Neural progenitor cell (in vitro differentiated cells): ENCODE data around the gene ITGA1. TPM values are rescaled to one million over a fixed set of nuclear protein-coding genes. Genes with fewer than 3 reads are reported as not detected.

Experiments used
- DNase-seq: peaks from one replicate; pipeline ENCODE4 v3.0.0-alpha.2; 2016; ENCODE audit warnings: low spot score
- H2AFZ ChIP-seq: fragments of 200-600 bp; sonication (generic); replicated peaks from 2 replicates; pipeline ENCODE4 v1.6.1; 2016; ENCODE audit warnings: antibody characterized with exemption
- H3F3A ChIP-seq: fragments of 200-600 bp; sonication (generic); 2 replicates; pipeline ENCODE4 v1.6.1; 2016; ENCODE audit warnings: antibody characterized with exemption, low read depth
- H3K27ac ChIP-seq: fragments of 200-600 bp; sonication (generic); 2 replicates; pipeline ENCODE4 v1.5.1; 2016; ENCODE audit warnings: mild to moderate bottlenecking
- H3K27me3 ChIP-seq: fragments of 200-600 bp; sonication (generic); 2 replicates; pipeline ENCODE4 v1.6.1; 2016; ENCODE audit warnings: mild to moderate bottlenecking, moderate library complexity
- H3K36me3 ChIP-seq: fragments of 200-600 bp; sonication (generic); 2 replicates; pipeline ENCODE4 v1.5.1; 2016
- H3K4me1 ChIP-seq: fragments of 200-600 bp; sonication (generic); 2 replicates; pipeline ENCODE4 v1.6.1; 2016; ENCODE audit warnings: mixed run types
- H3K4me2 ChIP-seq: fragments of 200-600 bp; sonication (generic); 2 replicates; pipeline ENCODE4 v1.6.1; 2016
- H3K4me3 ChIP-seq: fragments of 200-600 bp; sonication (generic); 2 replicates; pipeline ENCODE4 v1.5.1; 2016
- H3K79me2 ChIP-seq: fragments of 200-600 bp; sonication (generic); 2 replicates; pipeline ENCODE4 v1.6.1; 2016; ENCODE audit warnings: low read depth
- H3K9ac ChIP-seq: fragments of 200-600 bp; sonication (generic); 2 replicates; pipeline ENCODE4 v1.6.1; 2016
- H3K9me3 ChIP-seq: fragments of 200-600 bp; sonication (generic); 2 replicates; pipeline ENCODE4 v1.5.1; 2016; ENCODE audit warnings: low read depth
- H4K20me1 ChIP-seq: fragments of 200-600 bp; sonication (generic); 2 replicates; pipeline ENCODE4 v1.6.1; 2016; ENCODE audit warnings: low read depth
- H3K27ac Mint-ChIP-seq: 3 replicates; pipeline ENCODE4 v1.8.0; 2021; ENCODE audit warnings: mixed read lengths
- H3K27me3 Mint-ChIP-seq: 2 replicates; pipeline ENCODE4 v1.8.0; 2022; ENCODE audit warnings: low read depth, mild to moderate bottlenecking, inconsistent platforms, moderate library complexity, mixed read lengths; ENCODE audit not compliant: insufficient read depth
- H3K36me3 Mint-ChIP-seq: 3 replicates; pipeline ENCODE4 v1.8.0; 2021; ENCODE audit warnings: mixed read lengths
- H3K4me1 Mint-ChIP-seq: 3 replicates; pipeline ENCODE4 v1.8.0; 2021; ENCODE audit warnings: mixed read lengths
- H3K4me3 Mint-ChIP-seq: 3 replicates; pipeline ENCODE4 v1.8.0; 2021; ENCODE audit warnings: mild to moderate bottlenecking, moderate library complexity, mixed read lengths
- H3K9me3 Mint-ChIP-seq: 3 replicates; pipeline ENCODE4 v1.8.0; 2020; ENCODE audit warnings: mixed read lengths
- EZH2 ChIP-seq: fragments of 200-600 bp; sonication (generic); IDR thresholded peaks from 2 replicates; pipeline ENCODE4 v1.6.1; 2017; ENCODE audit warnings: antibody characterized with exemption, mild to moderate bottlenecking, moderate library complexity
- EZH2phosphoT487 ChIP-seq: fragments of 200-600 bp; sonication (generic); IDR thresholded peaks from 2 replicates; pipeline ENCODE4 v1.6.1; 2017; ENCODE audit warnings: antibody characterized with exemption
- total RNA-seq: library from RNA; depleted of rRNA; stranded (reverse); fragments of >200 nt; gene quantifications from 2 replicates; pipeline ENCODE4 v1.2.3, GENCODE V29; 2015; ENCODE audit warnings: low replicate concordance
- TF ChIP-seq, protein P1 (sequence below): fragments of 200-600 bp; sonication (generic); IDR thresholded peaks from 2 replicates; pipeline ENCODE4 v1.5.1; 2017; ENCODE audit warnings: antibody characterized with exemption, mild to moderate bottlenecking

The ITGA1 gene
- total RNA-seq, 1 donor from 2014 or later, result 2.2 TPM

DNA sequence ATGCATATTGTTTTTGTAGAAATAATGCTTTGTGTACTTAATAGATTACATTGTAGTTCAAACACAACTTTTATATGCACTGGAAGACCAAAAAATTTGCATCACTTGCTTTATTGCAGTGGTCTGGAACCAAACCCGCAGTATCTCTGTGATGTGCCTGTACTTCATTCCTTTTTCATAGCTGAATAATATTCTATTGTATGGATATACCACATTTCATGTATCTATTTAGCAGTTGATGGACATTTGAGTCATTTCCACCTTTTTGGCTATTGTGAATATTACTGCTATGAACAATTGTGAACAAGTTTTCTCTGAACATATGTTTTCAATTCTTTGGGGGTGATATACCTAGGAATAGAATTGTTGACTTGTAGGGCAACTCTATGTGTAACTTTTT is 40.1 kb downstream of the ITGA1 start:
- Mint-ChIP-seq H3K36me3 (no peaks in the 10 kb centered on the region), H3K4me3 (no peak overlapping the region), H3K27ac (no peak overlapping the region), H3K27me3 (no peaks in the 10 kb centered on the region), H3K9me3 (peaks cover 10% of the 10 kb centered on the region), H3K4me1 (no peaks in the 10 kb centered on the region)
- no peak overlapping the region for H3K4me3 ChIP-seq
- no peaks in the 10 kb centered on the region for H3K4me1 ChIP-seq
- no peaks in the 10 kb centered on the region for H3K79me2 ChIP-seq
- no peaks in the 10 kb centered on the region for H3K36me3 ChIP-seq
- DNase-seq, result no peak
- no peak overlapping the region for H3K9ac ChIP-seq
- H3F3A ChIP-seq, result no peaks in the 10 kb centered on the region
- H3K27me3 ChIP-seq, result no peaks in the 10 kb centered on the region
- no peak overlapping the region for H3K4me2 ChIP-seq
- no peak overlapping the region for H3K27ac ChIP-seq
- TF ChIP-seq, protein P1, sequence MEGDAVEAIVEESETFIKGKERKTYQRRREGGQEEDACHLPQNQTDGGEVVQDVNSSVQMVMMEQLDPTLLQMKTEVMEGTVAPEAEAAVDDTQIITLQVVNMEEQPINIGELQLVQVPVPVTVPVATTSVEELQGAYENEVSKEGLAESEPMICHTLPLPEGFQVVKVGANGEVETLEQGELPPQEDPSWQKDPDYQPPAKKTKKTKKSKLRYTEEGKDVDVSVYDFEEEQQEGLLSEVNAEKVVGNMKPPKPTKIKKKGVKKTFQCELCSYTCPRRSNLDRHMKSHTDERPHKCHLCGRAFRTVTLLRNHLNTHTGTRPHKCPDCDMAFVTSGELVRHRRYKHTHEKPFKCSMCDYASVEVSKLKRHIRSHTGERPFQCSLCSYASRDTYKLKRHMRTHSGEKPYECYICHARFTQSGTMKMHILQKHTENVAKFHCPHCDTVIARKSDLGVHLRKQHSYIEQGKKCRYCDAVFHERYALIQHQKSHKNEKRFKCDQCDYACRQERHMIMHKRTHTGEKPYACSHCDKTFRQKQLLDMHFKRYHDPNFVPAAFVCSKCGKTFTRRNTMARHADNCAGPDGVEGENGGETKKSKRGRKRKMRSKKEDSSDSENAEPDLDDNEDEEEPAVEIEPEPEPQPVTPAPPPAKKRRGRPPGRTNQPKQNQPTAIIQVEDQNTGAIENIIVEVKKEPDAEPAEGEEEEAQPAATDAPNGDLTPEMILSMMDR, result no peak
- TF ChIP-seq EZH2phosphoT487 (no peak), EZH2 (no peak)
- no peak overlapping the region for H2AFZ ChIP-seq
- H4K20me1 ChIP-seq, result no peaks in the 10 kb centered on the region
- H3K9me3 ChIP-seq, result no peaks in the 10 kb centered on the region

GRCh38 chr5:52829664-52830063 is 41.9 kb downstream of the ITGA1 start:
- Histone ChIP-seq H2AFZ (no peak overlapping the region), H3K4me1 (no peaks in the 10 kb centered on the region), H3K36me3 (no peaks in the 10 kb centered on the region), H4K20me1 (no peaks in the 10 kb centered on the region), H3F3A (no peaks in the 10 kb centered on the region), H3K4me3 (no peak overlapping the region), H3K27ac (no peak overlapping the region), H3K27me3 (no peaks in the 10 kb centered on the region), H3K4me2 (no peak overlapping the region), H3K9ac (no peak overlapping the region), H3K79me2 (no peaks in the 10 kb centered on the region), H3K9me3 (no peaks in the 10 kb centered on the region)
- no peaks in the 10 kb centered on the region for H3K4me1 Mint-ChIP-seq
- no peak for DNase-seq
- TF ChIP-seq, protein P1, result no peak
- no peak for TF ChIP-seq EZH2phosphoT487
- no peak for TF ChIP-seq EZH2
- H3K4me3 Mint-ChIP-seq, result no peak overlapping the region
- no peak overlapping the region for H3K27ac Mint-ChIP-seq
- H3K9me3 Mint-ChIP-seq, result peaks cover 10% of the 10 kb centered on the region
- H3K27me3 Mint-ChIP-seq, result no peaks in the 10 kb centered on the region
- no peaks in the 10 kb centered on the region for H3K36me3 Mint-ChIP-seq

DNA sequence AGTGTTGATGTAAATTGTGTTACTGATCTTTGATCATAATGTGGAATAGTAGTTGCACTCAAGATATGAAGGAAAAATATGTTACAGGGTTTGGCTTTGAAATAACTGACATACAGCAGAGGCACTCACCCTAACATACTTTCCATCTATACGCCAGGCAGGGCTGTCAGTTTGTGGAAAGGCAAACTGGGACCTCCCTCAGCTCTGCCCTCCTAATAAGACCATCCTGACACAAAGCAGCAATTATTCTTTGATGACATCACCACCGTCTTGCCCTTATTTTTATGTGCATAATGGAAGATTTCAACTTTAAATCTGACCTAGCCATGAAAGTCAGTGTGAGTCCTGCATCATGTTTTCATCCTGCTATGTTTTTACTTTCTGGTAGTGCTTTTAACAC is 42.9 kb downstream of the ITGA1 start:
- Mint-ChIP-seq H3K27ac (no peak overlapping the region), H3K4me3 (no peak overlapping the region), H3K27me3 (no peaks in the 10 kb centered on the region), H3K9me3 (peaks cover 10% of the 10 kb centered on the region), H3K4me1 (no peaks in the 10 kb centered on the region), H3K36me3 (no peaks in the 10 kb centered on the region)
- Histone ChIP-seq H3K27ac (no peak overlapping the region), H3K4me3 (no peak overlapping the region), H3F3A (no peaks in the 10 kb centered on the region), H3K27me3 (no peaks in the 10 kb centered on the region), H3K36me3 (no peaks in the 10 kb centered on the region), H3K4me2 (no peak overlapping the region), H3K9me3 (no peaks in the 10 kb centered on the region), H3K9ac (no peak overlapping the region), H3K4me1 (no peaks in the 10 kb centered on the region), H2AFZ (no peak overlapping the region), H4K20me1 (no peaks in the 10 kb centered on the region), H3K79me2 (no peaks in the 10 kb centered on the region)
- no peak for DNase-seq
- TF ChIP-seq, protein P1, result no peak
- no peak for TF ChIP-seq EZH2phosphoT487
- no peak for TF ChIP-seq EZH2
